HepG2 (cell line): Measurements from ENCODE around the gene PLAA. TPM values are rescaled to one million over a fixed set of nuclear protein-coding genes. Genes with fewer than 3 reads are reported as not detected.

ENCODE experiments used
- ARID2 ChIP-seq: sonication (generic); formaldehyde crosslinking; IDR thresholded peaks from 2 replicates; pipeline ENCODE4 v1.8.1; 2022; ENCODE audit warnings: mild to moderate bottlenecking, missing genetic modification reagents, borderline replicate concordance
- ARNT ChIP-seq: fragments of 450-650 bp; IDR thresholded peaks from 2 replicates; pipeline ENCODE4 v1.6.1; 2017
- GTF3A ChIP-seq: sonication (generic); formaldehyde crosslinking; conservative IDR thresholded peaks from 2 replicates; pipeline ENCODE4 v1.4.0; 2020; ENCODE audit warnings: mild to moderate bottlenecking, missing genetic modification reagents
- MAFF ChIP-seq: IDR thresholded peaks from 2 replicates; pipeline ENCODE4 v1.6.1; 2011; ENCODE audit warnings: low read depth, low read length, improper control_type of control experiment
- PAF1 ChIP-seq: IDR thresholded peaks from 2 replicates; pipeline ENCODE4 v1.6.1; 2016; ENCODE audit warnings: missing genetic modification reagents, missing compliant biosample characterization
- RBM39 ChIP-seq: fragments of 200-400 bp; formaldehyde crosslinking; IDR thresholded peaks from one replicate; pipeline ENCODE4 v1.6.1; 2018; ENCODE audit warnings: antibody characterized with exemption, mild to moderate bottlenecking, low read depth, low read length; ENCODE audit not compliant: poor library complexity, severe bottlenecking
- SMC3 ChIP-seq: IDR thresholded peaks from 2 replicates; pipeline ENCODE4 v1.6.1; 2011; ENCODE audit warnings: low read length, improper control_type of control experiment
- TRIM24 ChIP-seq: sonication (generic); formaldehyde crosslinking; IDR thresholded peaks from 2 replicates; pipeline ENCODE4 v1.8.0; 2022; ENCODE audit warnings: mild to moderate bottlenecking, missing genetic modification reagents
- ZFY ChIP-seq: sonication (generic); formaldehyde crosslinking; IDR thresholded peaks from 2 replicates; pipeline ENCODE4 v1.4.0; 2020; ENCODE audit warnings: missing genetic modification reagents
- ZMYM2 ChIP-seq: sonication (generic); formaldehyde crosslinking; IDR thresholded peaks from 2 replicates; pipeline ENCODE4 v1.8.0; 2022; ENCODE audit warnings: mild to moderate bottlenecking, missing genetic modification reagents
- ZNF207 ChIP-seq: fragments of 450-650 bp; IDR thresholded peaks from 2 replicates; pipeline ENCODE4 v1.6.1; 2016; ENCODE audit warnings: antibody characterized with exemption, borderline replicate concordance
- ZNF232 ChIP-seq: sonication (generic); formaldehyde crosslinking; IDR thresholded peaks from 2 replicates; pipeline ENCODE4 v1.4.0; 2020; ENCODE audit warnings: missing genetic modification reagents, borderline replicate concordance
- ZNF556 ChIP-seq: sonication (generic); formaldehyde crosslinking; IDR thresholded peaks from 2 replicates; pipeline ENCODE4 v1.4.0; 2020; ENCODE audit warnings: mild to moderate bottlenecking, missing genetic modification reagents, borderline replicate concordance
- ZNF570 ChIP-seq: sonication (generic); formaldehyde crosslinking; IDR thresholded peaks from 2 replicates; pipeline ENCODE4 v1.4.0; 2020; ENCODE audit warnings: mild to moderate bottlenecking, missing genetic modification reagents, borderline replicate concordance
- ZNF775 ChIP-seq: sonication (generic); formaldehyde crosslinking; IDR thresholded peaks from 2 replicates; pipeline ENCODE4 v1.4.0; 2020; ENCODE audit warnings: missing genetic modification reagents, mild to moderate bottlenecking, moderate library complexity, borderline replicate concordance
- ZNF792 ChIP-seq: IDR thresholded peaks from 2 replicates; pipeline ENCODE4 v1.6.1; 2016
- ZSCAN31 ChIP-seq: sonication (generic); formaldehyde crosslinking; IDR thresholded peaks from 2 replicates; pipeline ENCODE4 v1.5.0; 2020; ENCODE audit warnings: low read depth, mild to moderate bottlenecking, missing genetic modification reagents
- polyA plus RNA-seq, 8 experiments: library from polyadenylated mRNA; depleted of rRNA in 3 of 8; stranded (reverse) in 7 of 8; unstranded in 1 of 8; fragments of >200 nt; fragmentation: Illumina TruSeq in 4 of 8; extraction: Trizol in 4 of 8; gene quantifications; 2 replicates each; pipeline versions ENCODE4 v1.2.1 to v1.2.3, GENCODE V29; 2011 to 2016; ENCODE audit warnings: low read depth in 4 of 8, missing spikeins in 1 of 8, mixed read lengths in 1 of 8; ENCODE audit not compliant: insufficient read depth in 1 of 8
- total RNA-seq, 5 experiments: library from RNA; depleted of rRNA; stranded (reverse); fragments of >200 nt; fragmentation: Illumina TruSeq; extraction: Trizol; gene quantifications; 2 replicates each; pipeline ENCODE4 v1.2.3, GENCODE V29; 2016; ENCODE audit warnings: low read depth in 1 of 5
- TF ChIP-seq, protein P1 (sequence below): sonication (generic); formaldehyde crosslinking; conservative IDR thresholded peaks from 2 replicates; pipeline ENCODE4 v1.8.0; 2022; ENCODE audit warnings: missing genetic modification reagents
- TF ChIP-seq, protein P2 (sequence below): sonication (generic); formaldehyde crosslinking; IDR thresholded peaks from 2 replicates; pipeline ENCODE4 v1.5.0; 2020; ENCODE audit warnings: missing genetic modification reagents
- TF ChIP-seq, protein P3 (sequence below): sonication (generic); formaldehyde crosslinking; IDR thresholded peaks from 2 replicates; pipeline ENCODE4 v1.5.0; 2020; ENCODE audit warnings: missing genetic modification reagents

PLAA gene
- total and polyA plus RNA-seq, 2 of the 13 experiments (the other 11 are each of a cell fraction or from before 2014, with no cell fraction given): 5.8 to 22.9 TPM

DNA sequence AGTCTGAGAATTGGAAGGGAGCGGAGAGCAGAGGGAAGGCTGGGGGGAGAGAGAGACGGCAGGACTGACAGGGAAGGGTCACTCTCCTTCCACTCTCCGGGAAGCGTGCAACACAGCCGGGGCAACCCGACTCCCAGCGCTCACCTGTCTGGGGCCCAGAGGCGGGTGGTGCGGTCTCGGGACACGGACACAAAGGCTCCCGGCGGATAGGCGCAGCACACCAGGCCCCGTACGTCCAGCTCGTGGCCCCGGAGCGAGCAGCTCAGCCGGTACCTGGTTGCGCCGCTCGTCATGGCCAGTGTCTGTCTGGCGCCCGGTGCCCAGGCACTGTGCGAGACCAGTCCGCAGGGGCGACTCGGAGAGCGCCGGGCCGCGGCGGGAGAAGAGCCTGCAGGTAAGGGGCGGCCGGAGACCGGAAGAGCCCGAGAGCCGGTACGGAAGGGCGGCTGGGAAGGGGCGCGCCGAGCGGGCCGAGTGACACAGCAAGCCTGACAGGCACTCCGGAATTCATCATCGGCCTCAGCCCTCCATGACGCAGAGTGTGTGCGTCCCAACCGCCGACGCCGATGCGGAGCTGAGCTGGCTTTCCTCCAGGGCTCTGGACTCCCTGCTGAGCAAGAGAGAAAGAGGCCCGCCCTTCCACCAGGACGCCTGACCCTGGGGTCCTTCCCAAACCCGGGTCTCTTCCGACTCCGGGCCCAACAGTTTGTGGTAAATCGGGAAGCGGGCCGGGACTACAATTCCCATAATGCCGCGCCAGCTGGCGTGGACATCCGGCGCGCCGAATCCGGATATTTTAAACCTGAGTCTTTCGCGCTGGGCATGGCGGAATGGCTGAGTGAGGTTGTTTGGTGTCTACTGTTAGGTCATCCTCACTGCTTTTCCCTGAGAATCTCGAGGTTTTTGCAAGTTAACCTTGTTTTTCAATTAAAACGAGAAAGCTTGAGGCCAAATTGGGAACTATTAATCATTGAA is at the start of gene PLAA (continued):
- TF ChIP-seq ZNF556: peak; percentile 84; the same call in 1 of the 2 replicates
- no peak for TF ChIP-seq SMC3
- TF ChIP-seq MAFF: no peak
- TF ChIP-seq TRIM24: no peak
- TF ChIP-seq, protein P1, sequence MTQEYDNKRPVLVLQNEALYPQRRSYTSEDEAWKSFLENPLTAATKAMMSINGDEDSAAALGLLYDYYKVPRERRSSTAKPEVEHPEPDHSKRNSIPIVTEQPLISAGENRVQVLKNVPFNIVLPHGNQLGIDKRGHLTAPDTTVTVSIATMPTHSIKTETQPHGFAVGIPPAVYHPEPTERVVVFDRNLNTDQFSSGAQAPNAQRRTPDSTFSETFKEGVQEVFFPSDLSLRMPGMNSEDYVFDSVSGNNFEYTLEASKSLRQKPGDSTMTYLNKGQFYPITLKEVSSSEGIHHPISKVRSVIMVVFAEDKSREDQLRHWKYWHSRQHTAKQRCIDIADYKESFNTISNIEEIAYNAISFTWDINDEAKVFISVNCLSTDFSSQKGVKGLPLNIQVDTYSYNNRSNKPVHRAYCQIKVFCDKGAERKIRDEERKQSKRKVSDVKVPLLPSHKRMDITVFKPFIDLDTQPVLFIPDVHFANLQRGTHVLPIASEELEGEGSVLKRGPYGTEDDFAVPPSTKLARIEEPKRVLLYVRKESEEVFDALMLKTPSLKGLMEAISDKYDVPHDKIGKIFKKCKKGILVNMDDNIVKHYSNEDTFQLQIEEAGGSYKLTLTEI (CRISPR knock-in tag): no peak
- TF ChIP-seq ZNF232 (CRISPR knock-in tag): no peak
- TF ChIP-seq, protein P2, sequence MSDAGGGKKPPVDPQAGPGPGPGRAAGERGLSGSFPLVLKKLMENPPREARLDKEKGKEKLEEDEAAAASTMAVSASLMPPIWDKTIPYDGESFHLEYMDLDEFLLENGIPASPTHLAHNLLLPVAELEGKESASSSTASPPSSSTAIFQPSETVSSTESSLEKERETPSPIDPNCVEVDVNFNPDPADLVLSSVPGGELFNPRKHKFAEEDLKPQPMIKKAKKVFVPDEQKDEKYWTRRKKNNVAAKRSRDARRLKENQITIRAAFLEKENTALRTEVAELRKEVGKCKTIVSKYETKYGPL (CRISPR knock-in tag): no peak; the same call in 1 of the 2 replicates
- no peak for TF ChIP-seq ZNF207
- no peak for TF ChIP-seq ARID2 (CRISPR knock-in tag)
- no peak for TF ChIP-seq ZSCAN31 (CRISPR knock-in tag)
- 0 out of 2 replicates have a peak, but pooled peaks have one; percentile 23 for TF ChIP-seq ZNF775 (CRISPR knock-in tag)
- TF ChIP-seq ZMYM2: no peak
- peak; percentile 97 for TF ChIP-seq ZFY (CRISPR knock-in tag)
- no peak; the same call in 1 of the 2 replicates for TF ChIP-seq GTF3A (CRISPR knock-in tag)
- no peak for TF ChIP-seq PAF1 (CRISPR knock-in tag)
- TF ChIP-seq ARNT: no peak
- TF ChIP-seq ZNF570 (CRISPR knock-in tag): no peak
- TF ChIP-seq ZNF792 (CRISPR knock-in tag): no peak; the same call in 1 of the 2 replicates
- TF ChIP-seq, protein P3, sequence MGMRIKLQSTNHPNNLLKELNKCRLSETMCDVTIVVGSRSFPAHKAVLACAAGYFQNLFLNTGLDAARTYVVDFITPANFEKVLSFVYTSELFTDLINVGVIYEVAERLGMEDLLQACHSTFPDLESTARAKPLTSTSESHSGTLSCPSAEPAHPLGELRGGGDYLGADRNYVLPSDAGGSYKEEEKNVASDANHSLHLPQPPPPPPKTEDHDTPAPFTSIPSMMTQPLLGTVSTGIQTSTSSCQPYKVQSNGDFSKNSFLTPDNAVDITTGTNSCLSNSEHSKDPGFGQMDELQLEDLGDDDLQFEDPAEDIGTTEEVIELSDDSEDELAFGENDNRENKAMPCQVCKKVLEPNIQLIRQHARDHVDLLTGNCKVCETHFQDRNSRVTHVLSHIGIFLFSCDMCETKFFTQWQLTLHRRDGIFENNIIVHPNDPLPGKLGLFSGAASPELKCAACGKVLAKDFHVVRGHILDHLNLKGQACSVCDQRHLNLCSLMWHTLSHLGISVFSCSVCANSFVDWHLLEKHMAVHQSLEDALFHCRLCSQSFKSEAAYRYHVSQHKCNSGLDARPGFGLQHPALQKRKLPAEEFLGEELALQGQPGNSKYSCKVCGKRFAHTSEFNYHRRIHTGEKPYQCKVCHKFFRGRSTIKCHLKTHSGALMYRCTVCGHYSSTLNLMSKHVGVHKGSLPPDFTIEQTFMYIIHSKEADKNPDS (CRISPR knock-in tag): peak; percentile 85; the same call in 1 of the 2 replicates
- TF ChIP-seq RBM39: peak; percentile 67
